KMS-11 (cell line): ENCODE measurements around the gene CD300A.

ENCODE experiments used
- H2AFZ ChIP-seq: fragments of 200-600 bp; sonication (generic); 2 replicates; pipeline ENCODE4 v1.6.1; 2016; ENCODE audit warnings: antibody characterized with exemption, mixed run types, low read depth
- H3K27ac ChIP-seq: fragments of 200-600 bp; sonication (generic); 2 replicates; pipeline ENCODE4 v1.6.1; 2016; ENCODE audit warnings: mild to moderate bottlenecking, mixed run types
- H3K27me3 ChIP-seq: fragments of 200-600 bp; sonication (generic); 2 replicates; pipeline ENCODE4 v1.6.1; 2017; ENCODE audit warnings: mild to moderate bottlenecking, low read depth, mixed run types, moderate library complexity; ENCODE audit not compliant: insufficient read depth
- H3K36me3 ChIP-seq: fragments of 200-600 bp; sonication (generic); 2 replicates; pipeline ENCODE4 v1.6.1; 2017; ENCODE audit warnings: mild to moderate bottlenecking, mixed run types; ENCODE audit not compliant: insufficient read depth
- H3K4me1 ChIP-seq: fragments of 200-600 bp; sonication (generic); 2 replicates; pipeline ENCODE4 v1.6.1; 2016; ENCODE audit warnings: mild to moderate bottlenecking, low read depth, mixed run types; ENCODE audit not compliant: poor library complexity, severe bottlenecking
- H3K4me2 ChIP-seq: fragments of 200-600 bp; sonication (generic); 2 replicates; pipeline ENCODE4 v1.7.0; 2016; ENCODE audit warnings: mild to moderate bottlenecking, mixed run types
- H3K4me3 ChIP-seq: fragments of 200-600 bp; sonication (generic); IDR thresholded peaks from 2 replicates; pipeline ENCODE4 v1.6.1; 2017; ENCODE audit warnings: low read depth, low read length, mixed read lengths; ENCODE audit not compliant: insufficient read depth
- H3K79me2 ChIP-seq: fragments of 200-600 bp; sonication (generic); 2 replicates; pipeline ENCODE4 v1.6.1; 2016; ENCODE audit warnings: low read depth, mixed run types; ENCODE audit not compliant: insufficient read depth
- H3K9ac ChIP-seq: fragments of 200-600 bp; sonication (generic); 2 replicates; pipeline ENCODE4 v1.6.1; 2016; ENCODE audit warnings: mild to moderate bottlenecking, mixed run types
- H4K20me1 ChIP-seq: fragments of 200-600 bp; sonication (generic); 2 replicates; pipeline ENCODE4 v1.6.1; 2016; ENCODE audit warnings: mild to moderate bottlenecking, mixed run types; ENCODE audit not compliant: insufficient read depth
- TF ChIP-seq, protein P1 (sequence below): fragments of 200-600 bp; sonication (generic); conservative IDR thresholded peaks from 2 replicates; pipeline ENCODE4 v1.6.1; 2017; ENCODE audit warnings: low read depth, mild to moderate bottlenecking, antibody characterized with exemption, low read length, moderate library complexity, mixed read lengths

Gene CD300A

DNA sequence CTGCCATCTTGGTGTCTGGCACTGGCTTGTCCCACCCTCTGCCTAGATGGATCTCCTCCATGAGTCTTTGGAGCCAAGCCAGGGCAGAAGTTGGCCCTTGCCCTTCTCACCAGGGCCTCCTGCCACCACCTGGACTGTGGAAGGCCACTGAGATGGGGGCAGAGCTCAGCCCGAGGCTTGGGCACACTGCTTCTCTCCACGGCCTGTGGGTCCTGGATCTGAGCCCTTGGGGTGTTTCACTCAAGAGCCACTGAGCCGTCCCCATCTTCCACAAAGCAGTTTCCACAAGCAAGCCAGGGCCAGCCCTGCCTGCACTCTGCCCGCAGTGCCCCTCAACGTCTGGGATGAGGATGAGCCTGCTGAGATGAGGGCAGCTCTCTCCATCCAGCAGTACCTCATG, 16.7 kb upstream of the CD300A start:
- H3K4me1 ChIP-seq, result no peaks in the 10 kb centered on the region
- H2AFZ ChIP-seq, result no peak overlapping the region
- H3K9ac ChIP-seq, result no peak overlapping the region
- TF ChIP-seq, protein P1, sequence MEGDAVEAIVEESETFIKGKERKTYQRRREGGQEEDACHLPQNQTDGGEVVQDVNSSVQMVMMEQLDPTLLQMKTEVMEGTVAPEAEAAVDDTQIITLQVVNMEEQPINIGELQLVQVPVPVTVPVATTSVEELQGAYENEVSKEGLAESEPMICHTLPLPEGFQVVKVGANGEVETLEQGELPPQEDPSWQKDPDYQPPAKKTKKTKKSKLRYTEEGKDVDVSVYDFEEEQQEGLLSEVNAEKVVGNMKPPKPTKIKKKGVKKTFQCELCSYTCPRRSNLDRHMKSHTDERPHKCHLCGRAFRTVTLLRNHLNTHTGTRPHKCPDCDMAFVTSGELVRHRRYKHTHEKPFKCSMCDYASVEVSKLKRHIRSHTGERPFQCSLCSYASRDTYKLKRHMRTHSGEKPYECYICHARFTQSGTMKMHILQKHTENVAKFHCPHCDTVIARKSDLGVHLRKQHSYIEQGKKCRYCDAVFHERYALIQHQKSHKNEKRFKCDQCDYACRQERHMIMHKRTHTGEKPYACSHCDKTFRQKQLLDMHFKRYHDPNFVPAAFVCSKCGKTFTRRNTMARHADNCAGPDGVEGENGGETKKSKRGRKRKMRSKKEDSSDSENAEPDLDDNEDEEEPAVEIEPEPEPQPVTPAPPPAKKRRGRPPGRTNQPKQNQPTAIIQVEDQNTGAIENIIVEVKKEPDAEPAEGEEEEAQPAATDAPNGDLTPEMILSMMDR, result no peak
- H3K4me3 ChIP-seq, result no peak overlapping the region
- no peak overlapping the region for H3K4me2 ChIP-seq
- peaks cover 66% of the 10 kb centered on the region; the same call in 1 of the 2 replicates for H3K27me3 ChIP-seq
- H3K27ac ChIP-seq, result no peak overlapping the region
- H3K79me2 ChIP-seq, result no peaks in the 10 kb centered on the region
- no peaks in the 10 kb centered on the region for H4K20me1 ChIP-seq
- no peaks in the 10 kb centered on the region for H3K36me3 ChIP-seq

DNA sequence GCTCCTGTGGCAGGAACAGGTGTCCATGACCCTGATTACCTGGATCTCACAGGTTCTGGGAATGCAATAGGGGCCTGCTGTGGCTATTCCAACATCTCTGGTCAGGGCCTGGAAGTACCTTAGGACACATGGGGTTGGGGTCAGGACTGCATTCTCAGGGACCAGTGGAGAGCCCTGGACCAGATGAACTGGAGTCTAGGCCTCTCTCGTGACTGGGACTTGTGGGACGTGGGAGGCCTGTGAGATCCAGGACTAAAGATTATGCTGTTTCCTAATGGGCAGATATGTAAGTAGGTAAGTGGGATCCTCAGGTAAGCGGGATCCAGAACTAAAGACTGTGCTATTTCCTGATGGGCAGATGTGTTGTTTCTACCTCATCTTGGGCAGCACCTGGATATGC, 16.2 kb upstream of the CD300A start:
- no peaks in the 10 kb centered on the region for H4K20me1 ChIP-seq
- no peaks in the 10 kb centered on the region for H3K4me1 ChIP-seq
- no peaks in the 10 kb centered on the region for H3K36me3 ChIP-seq
- H3K4me3 ChIP-seq, result no peak overlapping the region
- peaks cover 63% of the 10 kb centered on the region; the same call in 1 of the 2 replicates for H3K27me3 ChIP-seq
- no peak overlapping the region for H3K4me2 ChIP-seq
- TF ChIP-seq, protein P1, result no peak
- H2AFZ ChIP-seq, result no peak overlapping the region
- H3K79me2 ChIP-seq, result no peaks in the 10 kb centered on the region
- no peak overlapping the region for H3K9ac ChIP-seq
- no peak overlapping the region for H3K27ac ChIP-seq

DNA sequence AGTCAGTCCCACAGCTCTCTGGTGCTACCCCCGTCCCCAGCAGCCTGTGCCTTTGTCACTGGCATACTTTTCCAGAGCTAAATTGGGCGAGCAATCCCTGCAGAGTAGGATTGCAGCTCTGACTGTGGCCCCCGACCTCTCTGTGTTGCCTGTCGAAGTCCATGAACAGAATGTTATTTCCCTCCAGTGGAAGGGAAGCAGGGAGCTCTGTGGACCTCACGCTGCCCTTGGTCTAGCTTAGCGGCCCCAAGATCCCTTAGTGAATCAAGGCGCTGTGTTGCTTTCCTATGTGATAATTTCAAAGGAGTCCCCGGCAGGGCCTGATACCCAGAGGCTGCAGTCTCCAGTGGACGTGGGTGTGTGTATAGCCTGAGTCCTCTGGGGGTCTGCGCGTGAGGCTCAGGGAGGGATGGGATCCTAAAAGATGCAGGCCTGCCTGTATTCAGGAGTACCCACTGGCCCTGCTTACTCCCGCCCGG, 15.5 kb upstream of the CD300A start:
- Histone ChIP-seq H3K9ac (no peak overlapping the region), H3K79me2 (no peaks in the 10 kb centered on the region), H3K4me1 (no peaks in the 10 kb centered on the region), H2AFZ (no peak overlapping the region), H3K27ac (no peak overlapping the region), H3K27me3 (peaks cover 61% of the 10 kb centered on the region; the same call in 1 of the 2 replicates), H3K4me2 (no peak overlapping the region), H3K4me3 (no peak overlapping the region), H4K20me1 (no peaks in the 10 kb centered on the region), H3K36me3 (no peaks in the 10 kb centered on the region)
- TF ChIP-seq, protein P1, result no peak

GRCh38 chr17:74451557-74451956, 14.9 kb upstream of the CD300A start:
- no peaks in the 10 kb centered on the region for H4K20me1 ChIP-seq
- no peak overlapping the region for H3K9ac ChIP-seq
- no peaks in the 10 kb centered on the region for H3K79me2 ChIP-seq
- H2AFZ ChIP-seq, result no peak overlapping the region
- H3K4me3 ChIP-seq, result no peak overlapping the region
- no peak overlapping the region for H3K4me2 ChIP-seq
- TF ChIP-seq, protein P1, result no peak
- no peak overlapping the region for H3K27ac ChIP-seq
- H3K27me3 ChIP-seq, result peaks cover 63% of the 10 kb centered on the region; the same call in 1 of the 2 replicates
- no peaks in the 10 kb centered on the region for H3K4me1 ChIP-seq
- no peaks in the 10 kb centered on the region for H3K36me3 ChIP-seq
